ENCODE measurements around the gene RIN2.

DNA sequence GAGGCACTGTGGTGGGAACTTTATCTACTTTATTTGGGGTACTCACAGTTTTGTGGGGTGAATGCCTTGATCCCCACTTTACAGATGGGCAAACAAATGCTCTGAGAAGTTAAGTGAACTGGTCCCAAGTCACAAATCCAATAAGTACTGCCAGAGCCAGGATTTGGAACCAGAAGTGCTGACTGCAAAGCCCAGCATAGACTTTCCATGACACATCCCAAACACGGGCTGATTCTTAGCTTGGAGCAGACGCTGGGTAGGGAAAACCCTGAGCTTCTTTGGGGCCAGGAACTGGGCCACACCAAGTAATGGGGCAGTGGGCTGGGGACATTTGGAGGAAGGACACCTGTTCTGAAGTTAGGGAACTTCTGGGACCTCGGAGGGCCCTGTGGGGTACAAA is 20.3 kb downstream of the RIN2 start:
- TF ChIP-seq SIN3A (IDR thresholded peaks at IDR 0.05; ENCODE audit: borderline replicate concordance, low read depth, low read length) (no peak), FOXM1 (CRISPR knock-in tag; IDR thresholded peaks at IDR 0.05) (no peak), CC2D1A (CRISPR knock-in tag; IDR thresholded peaks at IDR 0.05) (no peak), ZNF768 (CRISPR knock-in tag; IDR thresholded peaks at IDR 0.05) (no peak), KLF12 (CRISPR knock-in tag; IDR thresholded peaks at IDR 0.05; ENCODE audit: borderline replicate concordance) (no peak), ATF7 (IDR thresholded peaks at IDR 0.05) (no peak), ATF7 (CRISPR knock-in tag; IDR thresholded peaks at IDR 0.05) (no peak), EED (CRISPR knock-in tag; IDR thresholded peaks at IDR 0.05) (no peak), TEAD3 (CRISPR knock-in tag; optimal IDR thresholded peaks at IDR 0.05; ENCODE audit: borderline replicate concordance) (no peak), ZIK1 (CRISPR knock-in tag; IDR thresholded peaks at IDR 0.05; ENCODE audit: borderline replicate concordance, low read depth) (no peak), MTF1 (CRISPR knock-in tag; IDR thresholded peaks at IDR 0.05) (no peak)
- TF ChIP-seq, protein P1, sequence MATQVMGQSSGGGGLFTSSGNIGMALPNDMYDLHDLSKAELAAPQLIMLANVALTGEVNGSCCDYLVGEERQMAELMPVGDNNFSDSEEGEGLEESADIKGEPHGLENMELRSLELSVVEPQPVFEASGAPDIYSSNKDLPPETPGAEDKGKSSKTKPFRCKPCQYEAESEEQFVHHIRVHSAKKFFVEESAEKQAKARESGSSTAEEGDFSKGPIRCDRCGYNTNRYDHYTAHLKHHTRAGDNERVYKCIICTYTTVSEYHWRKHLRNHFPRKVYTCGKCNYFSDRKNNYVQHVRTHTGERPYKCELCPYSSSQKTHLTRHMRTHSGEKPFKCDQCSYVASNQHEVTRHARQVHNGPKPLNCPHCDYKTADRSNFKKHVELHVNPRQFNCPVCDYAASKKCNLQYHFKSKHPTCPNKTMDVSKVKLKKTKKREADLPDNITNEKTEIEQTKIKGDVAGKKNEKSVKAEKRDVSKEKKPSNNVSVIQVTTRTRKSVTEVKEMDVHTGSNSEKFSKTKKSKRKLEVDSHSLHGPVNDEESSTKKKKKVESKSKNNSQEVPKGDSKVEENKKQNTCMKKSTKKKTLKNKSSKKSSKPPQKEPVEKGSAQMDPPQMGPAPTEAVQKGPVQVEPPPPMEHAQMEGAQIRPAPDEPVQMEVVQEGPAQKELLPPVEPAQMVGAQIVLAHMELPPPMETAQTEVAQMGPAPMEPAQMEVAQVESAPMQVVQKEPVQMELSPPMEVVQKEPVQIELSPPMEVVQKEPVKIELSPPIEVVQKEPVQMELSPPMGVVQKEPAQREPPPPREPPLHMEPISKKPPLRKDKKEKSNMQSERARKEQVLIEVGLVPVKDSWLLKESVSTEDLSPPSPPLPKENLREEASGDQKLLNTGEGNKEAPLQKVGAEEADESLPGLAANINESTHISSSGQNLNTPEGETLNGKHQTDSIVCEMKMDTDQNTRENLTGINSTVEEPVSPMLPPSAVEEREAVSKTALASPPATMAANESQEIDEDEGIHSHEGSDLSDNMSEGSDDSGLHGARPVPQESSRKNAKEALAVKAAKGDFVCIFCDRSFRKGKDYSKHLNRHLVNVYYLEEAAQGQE (IDR thresholded peaks at IDR 0.05; ENCODE audit: borderline replicate concordance in 1 of 2, low read depth in 1 of 2, low read length in 2 of 2): no peak
- TF ChIP-seq, protein P2, sequence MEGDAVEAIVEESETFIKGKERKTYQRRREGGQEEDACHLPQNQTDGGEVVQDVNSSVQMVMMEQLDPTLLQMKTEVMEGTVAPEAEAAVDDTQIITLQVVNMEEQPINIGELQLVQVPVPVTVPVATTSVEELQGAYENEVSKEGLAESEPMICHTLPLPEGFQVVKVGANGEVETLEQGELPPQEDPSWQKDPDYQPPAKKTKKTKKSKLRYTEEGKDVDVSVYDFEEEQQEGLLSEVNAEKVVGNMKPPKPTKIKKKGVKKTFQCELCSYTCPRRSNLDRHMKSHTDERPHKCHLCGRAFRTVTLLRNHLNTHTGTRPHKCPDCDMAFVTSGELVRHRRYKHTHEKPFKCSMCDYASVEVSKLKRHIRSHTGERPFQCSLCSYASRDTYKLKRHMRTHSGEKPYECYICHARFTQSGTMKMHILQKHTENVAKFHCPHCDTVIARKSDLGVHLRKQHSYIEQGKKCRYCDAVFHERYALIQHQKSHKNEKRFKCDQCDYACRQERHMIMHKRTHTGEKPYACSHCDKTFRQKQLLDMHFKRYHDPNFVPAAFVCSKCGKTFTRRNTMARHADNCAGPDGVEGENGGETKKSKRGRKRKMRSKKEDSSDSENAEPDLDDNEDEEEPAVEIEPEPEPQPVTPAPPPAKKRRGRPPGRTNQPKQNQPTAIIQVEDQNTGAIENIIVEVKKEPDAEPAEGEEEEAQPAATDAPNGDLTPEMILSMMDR (CRISPR knock-in tag; IDR thresholded peaks at IDR 0.05): no peak
- TF ChIP-seq, protein P3, sequence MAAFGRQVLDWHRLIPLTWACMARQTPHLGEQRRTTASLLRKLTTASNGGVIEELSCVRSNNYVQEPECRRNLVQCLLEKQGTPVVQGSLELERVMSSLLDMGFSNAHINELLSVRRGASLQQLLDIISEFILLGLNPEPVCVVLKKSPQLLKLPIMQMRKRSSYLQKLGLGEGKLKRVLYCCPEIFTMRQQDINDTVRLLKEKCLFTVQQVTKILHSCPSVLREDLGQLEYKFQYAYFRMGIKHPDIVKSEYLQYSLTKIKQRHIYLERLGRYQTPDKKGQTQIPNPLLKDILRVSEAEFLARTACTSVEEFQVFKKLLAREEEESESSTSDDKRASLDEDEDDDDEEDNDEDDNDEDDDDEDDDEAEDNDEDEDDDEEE (CRISPR knock-in tag; IDR thresholded peaks at IDR 0.05): no peak
- TF ChIP-seq, protein P4, sequence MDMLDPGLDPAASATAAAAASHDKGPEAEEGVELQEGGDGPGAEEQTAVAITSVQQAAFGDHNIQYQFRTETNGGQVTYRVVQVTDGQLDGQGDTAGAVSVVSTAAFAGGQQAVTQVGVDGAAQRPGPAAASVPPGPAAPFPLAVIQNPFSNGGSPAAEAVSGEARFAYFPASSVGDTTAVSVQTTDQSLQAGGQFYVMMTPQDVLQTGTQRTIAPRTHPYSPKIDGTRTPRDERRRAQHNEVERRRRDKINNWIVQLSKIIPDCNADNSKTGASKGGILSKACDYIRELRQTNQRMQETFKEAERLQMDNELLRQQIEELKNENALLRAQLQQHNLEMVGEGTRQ (IDR thresholded peaks at IDR 0.05; ENCODE audit: low read depth, low read length): no peak
- TF ChIP-seq, protein P4 (CRISPR knock-in tag; IDR thresholded peaks at IDR 0.05; ENCODE audit: borderline replicate concordance): no peak

Data from HepG2 (cell line).